GM12865 (cell line): ENCODE results near the gene RIF1.

Source experiments
- DNase-seq: peaks from one replicate; pipeline ENCODE4 v3.0.0; 2010; ENCODE audit warnings: low read depth
- H3K4me3 ChIP-seq: 2 replicates; pipeline ENCODE4 v1.5.1; 2011; ENCODE audit warnings: mild to moderate bottlenecking, low read depth, low read length, control low read depth
- TF ChIP-seq, protein P1 (sequence below): IDR thresholded peaks from 2 replicates; pipeline ENCODE4 v1.5.1; 2011; ENCODE audit warnings: low read length, control low read depth, low read depth, inconsistent platforms; ENCODE audit not compliant: insufficient read depth; ENCODE audit errors: missing control alignments

RIF1 gene

DNA sequence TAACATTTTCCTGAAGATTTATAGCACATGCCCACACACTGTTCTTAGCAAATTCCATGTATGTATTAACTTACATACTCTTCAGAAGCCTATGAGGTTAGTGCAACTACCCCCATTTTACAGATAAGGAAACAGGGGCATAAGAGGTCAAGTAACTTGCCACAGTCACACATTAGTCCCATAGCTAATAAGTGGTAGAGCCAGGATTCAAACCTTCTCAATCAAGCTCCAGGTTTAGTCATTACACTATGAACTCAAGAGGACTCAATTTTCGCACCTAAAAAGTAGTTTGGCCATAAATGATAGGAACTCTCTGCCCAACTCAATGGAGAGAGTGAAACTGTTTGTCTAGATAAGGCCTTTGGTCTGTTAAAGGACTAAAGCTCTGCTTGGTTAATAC, 9.7 kb upstream of the RIF1 start:
- no peak for DNase-seq
- H3K4me3 ChIP-seq, result no peak overlapping the region
- TF ChIP-seq, protein P1, sequence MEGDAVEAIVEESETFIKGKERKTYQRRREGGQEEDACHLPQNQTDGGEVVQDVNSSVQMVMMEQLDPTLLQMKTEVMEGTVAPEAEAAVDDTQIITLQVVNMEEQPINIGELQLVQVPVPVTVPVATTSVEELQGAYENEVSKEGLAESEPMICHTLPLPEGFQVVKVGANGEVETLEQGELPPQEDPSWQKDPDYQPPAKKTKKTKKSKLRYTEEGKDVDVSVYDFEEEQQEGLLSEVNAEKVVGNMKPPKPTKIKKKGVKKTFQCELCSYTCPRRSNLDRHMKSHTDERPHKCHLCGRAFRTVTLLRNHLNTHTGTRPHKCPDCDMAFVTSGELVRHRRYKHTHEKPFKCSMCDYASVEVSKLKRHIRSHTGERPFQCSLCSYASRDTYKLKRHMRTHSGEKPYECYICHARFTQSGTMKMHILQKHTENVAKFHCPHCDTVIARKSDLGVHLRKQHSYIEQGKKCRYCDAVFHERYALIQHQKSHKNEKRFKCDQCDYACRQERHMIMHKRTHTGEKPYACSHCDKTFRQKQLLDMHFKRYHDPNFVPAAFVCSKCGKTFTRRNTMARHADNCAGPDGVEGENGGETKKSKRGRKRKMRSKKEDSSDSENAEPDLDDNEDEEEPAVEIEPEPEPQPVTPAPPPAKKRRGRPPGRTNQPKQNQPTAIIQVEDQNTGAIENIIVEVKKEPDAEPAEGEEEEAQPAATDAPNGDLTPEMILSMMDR, result no peak

DNA sequence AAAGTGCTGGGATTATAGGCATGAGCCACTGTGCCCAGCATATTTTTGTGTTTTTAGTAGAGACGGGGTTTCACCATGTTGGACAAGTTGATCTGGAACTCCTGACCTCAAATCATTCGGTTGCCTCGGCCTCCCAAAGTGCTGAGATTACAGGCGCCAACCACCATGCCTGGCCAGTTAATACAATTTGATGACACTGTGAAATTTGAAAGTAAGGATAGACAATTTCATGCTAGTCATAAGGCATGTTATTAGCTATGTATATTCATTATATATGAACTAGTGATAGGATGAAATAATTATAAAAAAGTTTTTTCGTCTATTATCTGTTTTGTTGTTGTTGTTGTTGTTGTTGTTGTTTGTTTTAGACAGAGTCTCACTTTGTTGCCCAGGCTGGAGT, 8.6 kb upstream of the RIF1 start:
- TF ChIP-seq, protein P1, result no peak
- no peak overlapping the region for H3K4me3 ChIP-seq
- no peak for DNase-seq

DNA sequence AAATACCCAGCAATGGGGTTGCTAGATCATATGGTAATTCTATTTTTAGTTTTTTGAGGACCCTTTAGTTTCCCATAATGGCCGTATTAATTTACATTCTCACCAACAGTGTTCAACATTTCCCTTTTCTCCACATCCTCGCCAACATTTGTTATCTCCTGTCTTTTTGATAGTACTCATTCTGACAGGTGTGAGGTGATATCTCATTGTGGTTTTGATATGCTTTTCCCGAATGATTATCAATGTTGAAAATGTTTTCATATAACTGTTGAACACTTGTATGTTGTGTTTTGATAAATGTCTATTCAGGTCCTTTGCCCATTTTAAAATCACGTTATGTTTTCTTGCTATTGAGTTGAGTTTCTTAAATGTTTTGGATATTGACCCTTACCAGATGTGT, 5.8 kb upstream of the RIF1 start:
- TF ChIP-seq, protein P1, result no peak
- no peak for DNase-seq
- H3K4me3 ChIP-seq, result no peak overlapping the region

DNA sequence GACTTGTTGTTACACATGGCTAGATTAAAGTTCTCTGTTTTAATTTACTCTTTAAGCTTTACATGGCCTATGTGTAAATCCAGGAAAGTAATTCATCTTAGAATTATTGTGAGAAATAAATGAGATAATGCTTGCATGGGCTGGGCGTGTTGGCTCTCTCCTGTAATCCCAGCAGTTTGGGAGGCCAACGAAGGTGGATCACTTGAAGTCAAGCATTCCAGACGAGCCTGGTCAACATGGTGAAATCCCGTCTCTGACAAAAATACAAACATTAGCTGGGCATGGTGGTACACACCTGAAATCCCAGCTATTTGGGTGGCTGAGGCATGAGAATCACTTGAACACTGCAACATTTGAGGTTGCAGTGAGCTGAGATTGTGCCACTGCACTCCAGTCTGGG, 4.3 kb upstream of the RIF1 start:
- DNase-seq, result no peak
- TF ChIP-seq, protein P1, result no peak
- no peak overlapping the region for H3K4me3 ChIP-seq

DNA sequence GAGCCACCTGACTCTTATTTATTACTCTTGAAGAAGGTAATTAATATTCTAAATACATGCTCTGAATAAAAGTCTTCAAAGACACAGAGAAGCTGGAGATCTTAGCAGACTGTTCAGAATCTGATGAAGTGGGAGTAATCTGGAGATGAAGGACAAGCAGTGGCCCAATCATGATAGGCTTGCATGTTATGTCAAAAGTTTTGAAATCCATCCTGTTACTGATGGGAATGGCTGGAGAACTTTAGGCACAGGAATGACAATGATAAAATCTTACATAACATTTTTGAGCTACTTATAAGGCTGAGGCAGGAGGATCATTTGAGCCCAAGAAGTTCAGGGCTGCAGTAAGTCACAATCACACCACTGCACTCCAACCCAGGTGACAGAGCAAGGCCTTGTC, 2.4 kb upstream of the RIF1 start:
- TF ChIP-seq, protein P1, result no peak
- no peak for DNase-seq

DNA sequence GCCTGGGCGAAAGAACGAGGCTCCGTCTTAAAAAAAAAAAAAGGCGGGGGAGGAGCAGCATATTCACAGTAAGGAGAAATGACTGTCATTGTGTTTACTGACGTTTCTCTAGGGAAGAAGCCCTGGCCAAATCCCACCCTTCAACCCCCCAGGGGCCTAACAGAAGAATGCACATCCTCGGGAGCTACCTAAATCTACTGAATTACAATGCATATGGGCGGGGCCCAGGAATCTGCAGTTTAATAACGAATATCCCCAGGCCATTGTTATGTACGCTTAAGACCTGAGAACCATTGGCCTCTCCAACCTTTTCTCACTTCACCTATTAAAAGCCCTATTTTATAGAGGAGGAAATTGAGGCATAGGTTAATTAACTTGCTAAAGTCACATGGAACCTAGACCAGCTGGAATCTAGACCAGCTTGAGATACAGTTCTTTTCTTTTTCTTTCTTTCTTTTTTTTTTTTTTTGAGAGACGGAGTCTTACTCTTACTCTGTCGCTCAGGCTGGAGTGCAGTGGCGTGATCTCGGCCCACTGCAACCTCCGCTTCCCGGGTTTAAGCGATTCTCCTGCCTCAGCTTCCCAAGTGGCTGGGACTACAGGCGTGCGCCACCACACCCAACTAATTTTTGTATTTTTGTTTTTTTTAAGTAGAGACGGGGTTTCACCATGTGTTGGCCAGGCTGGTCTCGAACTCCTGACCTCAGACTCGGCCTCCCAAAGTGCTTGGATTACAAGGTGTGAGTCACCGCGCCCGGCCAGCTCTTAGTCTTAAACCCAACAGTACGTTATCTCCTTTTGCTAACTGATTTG, 708 bp upstream of the RIF1 start:
- TF ChIP-seq, protein P1, result no peak
- no peak for DNase-seq
- peak overlapping the region; percentile 93 for H3K4me3 ChIP-seq

More for the DNA sequence above, 2.4 kb upstream of the RIF1 start:
- no peak overlapping the region for H3K4me3 ChIP-seq

DNA sequence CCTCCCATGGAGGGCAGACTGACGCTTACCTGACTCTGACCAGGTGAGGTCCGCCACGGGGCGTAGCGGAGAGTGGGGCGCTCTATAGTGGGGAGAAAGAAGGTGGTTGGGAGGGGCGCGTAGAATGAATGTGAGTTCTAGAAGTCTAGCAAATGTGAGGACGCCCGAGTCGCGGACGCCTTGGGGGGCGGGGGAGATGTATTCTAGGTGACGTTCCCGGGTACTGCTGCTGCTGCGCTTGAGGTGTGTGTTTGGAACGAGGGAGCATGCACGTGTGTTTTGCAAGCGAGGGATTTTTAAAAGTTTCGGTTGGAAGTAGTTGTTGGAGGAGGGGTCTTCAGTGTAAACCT, 758 bp downstream of the RIF1 start:
- TF ChIP-seq, protein P1, result no peak
- no peak for DNase-seq

More for the DNA sequence above, 758 bp downstream of the RIF1 start:
- peak overlapping the region; percentile 93 for H3K4me3 ChIP-seq
